Ishikawa (cell line): ENCODE results near the gene RIC1.

Experiments
- CREB1 ChIP-seq: IDR thresholded peaks from 2 replicates; pipeline ENCODE4 v1.6.1; 2012; ENCODE audit warnings: low read depth
- TCF12 ChIP-seq: IDR thresholded peaks from 2 replicates; pipeline ENCODE4 v1.6.1; 2012; ENCODE audit warnings: low read depth
- YY1 ChIP-seq: IDR thresholded peaks from 2 replicates; pipeline ENCODE4 v1.6.1; 2012; ENCODE audit warnings: low read depth
- TF ChIP-seq, protein P1 (sequence below): IDR thresholded peaks from 2 replicates; pipeline ENCODE4 v1.6.1; 2012
- TF ChIP-seq, protein P2 (sequence below): IDR thresholded peaks from 2 replicates; pipeline ENCODE4 v1.6.1; 2012; ENCODE audit warnings: low read depth, mild to moderate bottlenecking

- TF ChIP-seq, protein P1, sequence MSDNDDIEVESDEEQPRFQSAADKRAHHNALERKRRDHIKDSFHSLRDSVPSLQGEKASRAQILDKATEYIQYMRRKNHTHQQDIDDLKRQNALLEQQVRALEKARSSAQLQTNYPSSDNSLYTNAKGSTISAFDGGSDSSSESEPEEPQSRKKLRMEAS = no peak
- no peak for TF ChIP-seq TCF12
- TF ChIP-seq YY1 = no peak
- TF ChIP-seq, protein P2, sequence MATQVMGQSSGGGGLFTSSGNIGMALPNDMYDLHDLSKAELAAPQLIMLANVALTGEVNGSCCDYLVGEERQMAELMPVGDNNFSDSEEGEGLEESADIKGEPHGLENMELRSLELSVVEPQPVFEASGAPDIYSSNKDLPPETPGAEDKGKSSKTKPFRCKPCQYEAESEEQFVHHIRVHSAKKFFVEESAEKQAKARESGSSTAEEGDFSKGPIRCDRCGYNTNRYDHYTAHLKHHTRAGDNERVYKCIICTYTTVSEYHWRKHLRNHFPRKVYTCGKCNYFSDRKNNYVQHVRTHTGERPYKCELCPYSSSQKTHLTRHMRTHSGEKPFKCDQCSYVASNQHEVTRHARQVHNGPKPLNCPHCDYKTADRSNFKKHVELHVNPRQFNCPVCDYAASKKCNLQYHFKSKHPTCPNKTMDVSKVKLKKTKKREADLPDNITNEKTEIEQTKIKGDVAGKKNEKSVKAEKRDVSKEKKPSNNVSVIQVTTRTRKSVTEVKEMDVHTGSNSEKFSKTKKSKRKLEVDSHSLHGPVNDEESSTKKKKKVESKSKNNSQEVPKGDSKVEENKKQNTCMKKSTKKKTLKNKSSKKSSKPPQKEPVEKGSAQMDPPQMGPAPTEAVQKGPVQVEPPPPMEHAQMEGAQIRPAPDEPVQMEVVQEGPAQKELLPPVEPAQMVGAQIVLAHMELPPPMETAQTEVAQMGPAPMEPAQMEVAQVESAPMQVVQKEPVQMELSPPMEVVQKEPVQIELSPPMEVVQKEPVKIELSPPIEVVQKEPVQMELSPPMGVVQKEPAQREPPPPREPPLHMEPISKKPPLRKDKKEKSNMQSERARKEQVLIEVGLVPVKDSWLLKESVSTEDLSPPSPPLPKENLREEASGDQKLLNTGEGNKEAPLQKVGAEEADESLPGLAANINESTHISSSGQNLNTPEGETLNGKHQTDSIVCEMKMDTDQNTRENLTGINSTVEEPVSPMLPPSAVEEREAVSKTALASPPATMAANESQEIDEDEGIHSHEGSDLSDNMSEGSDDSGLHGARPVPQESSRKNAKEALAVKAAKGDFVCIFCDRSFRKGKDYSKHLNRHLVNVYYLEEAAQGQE = no peak
- no peak for TF ChIP-seq CREB1
Measured at GRCh38 chr9:5736563-5737346, 107.8 kb downstream of the RIC1 start.
